ENCODE data around the gene LMO1. TPM values are rescaled to one million over a fixed set of nuclear protein-coding genes. Genes with fewer than 3 reads are reported as not detected.

LMO1 gene
- total and polyA plus RNA-seq, 2 of the 8 experiments (the other 6 are each of a cell fraction or from before 2014, with no cell fraction given) = 0.17 TPM; not detected in 1

GRCh38 chr11:8217136-8217535 lies 46.5 kb downstream of the LMO1 start:
- Histone ChIP-seq H3K56ac (replicated peaks; ENCODE audit: insufficient read length, low read depth, low read length) (no peak overlapping the region), H4K8ac (ENCODE audit: extremely low read depth, insufficient read depth, low read length) (no peak overlapping the region), H2BK120ac (replicated peaks; ENCODE audit: low read depth, low read length) (no peak overlapping the region), H2BK5ac (ENCODE audit: low read depth, low read length) (no peak overlapping the region), H3K4ac (replicated peaks; ENCODE audit: insufficient read length, low read depth, low read length) (no peak overlapping the region), H4K20me1 (replicated peaks in 1 of 2; ENCODE audit: control insufficient read depth in 1 of 2, insufficient read depth in 2 of 2, low read length in 2 of 2) (no peaks in the 10 kb centered on the region), H3K4me2 (ENCODE audit: insufficient read depth in 1 of 2, low read depth in 2 of 2, low read length in 2 of 2) (no peak overlapping the region), H3K14ac (ENCODE audit: insufficient read length) (no peak overlapping the region), H3K9me3 (ENCODE audit: insufficient read depth in 2 of 2, low read depth in 1 of 2, low read length in 1 of 2) (no peaks in the 10 kb centered on the region), H3K23me2 (ENCODE audit: low read depth, low read length) (no peaks in the 10 kb centered on the region), H2BK20ac (ENCODE audit: low read length) (no peak overlapping the region), H2AFZ (ENCODE audit: low read length) (no peak overlapping the region), H3K27me3 (replicated peaks in 1 of 4; ENCODE audit: control insufficient read depth in 3 of 4, extremely low read depth in 1 of 4, insufficient read depth in 3 of 4, low read length in 3 of 4) (no peaks in the 10 kb centered on the region; a peak in 1 of 7 replicates), H3K36me3 (ENCODE audit: control insufficient read depth in 2 of 4, insufficient read depth in 4 of 4, low read length in 3 of 4) (no peaks in the 10 kb centered on the region), H3K4me1 (replicated peaks in 1 of 4; ENCODE audit: control insufficient read depth in 3 of 4, insufficient read depth in 4 of 4, low read length in 3 of 4) (no peaks in the 10 kb centered on the region; a peak in 1 of 7 replicates), H3K9ac (replicated peaks in 1 of 4; ENCODE audit: extremely low read depth in 1 of 4, low read depth in 3 of 4, low read length in 3 of 4) (no peak overlapping the region), H2BK12ac (ENCODE audit: low read depth, low read length) (no peak overlapping the region), H3K27ac (ENCODE audit: low read depth, low read length) (no peak overlapping the region), H3K23ac (ENCODE audit: insufficient read length) (no peak overlapping the region), H2BK15ac (ENCODE audit: low read length) (no peak overlapping the region), H3K79me1 (ENCODE audit: low read depth, low read length) (no peaks in the 10 kb centered on the region), H3K79me2 (ENCODE audit: control insufficient read depth in 1 of 2, insufficient read depth in 2 of 2, low read length in 2 of 2) (no peaks in the 10 kb centered on the region), H4K91ac (replicated peaks; ENCODE audit: insufficient read length, low read length) (no peak overlapping the region), H4K5ac (ENCODE audit: insufficient read length, low read depth, low read length) (no peak overlapping the region), H3K4me3 (ENCODE audit: extremely low read depth in 1 of 4, insufficient read depth in 2 of 4, low read depth in 3 of 4, low read length in 4 of 4) (no peak overlapping the region), H2AK5ac (ENCODE audit: low read depth, low read length) (no peak overlapping the region), H3K18ac (ENCODE audit: extremely low read depth, low read length) (no peak overlapping the region)
- POLR2A ChIA-PET (ENCODE audit: partially characterized antibody) = no interaction called here
- WGBS, 2 experiments (ENCODE audit: extremely low coverage in 1 of 2, insufficient coverage in 1 of 2, insufficient read length in 1 of 2, insufficient replicate concordance in 2 of 2, low coverage in 1 of 2, low lambda C conversion rate in 2 of 2, missing lambda C conversion rate in 1 of 2) = 85% methylated on average over 4 of the region's 4 CpGs; no CpG with 5 or more reads in 1 of the 2 experiments
- DNase-seq (ENCODE audit: low read depth in 1 of 2, low spot score in 2 of 2) = no peak
- FAIRE-seq = no peak
- CTCF ChIA-PET (ENCODE audit: partially characterized antibody) = interaction anchor here (0.7 to 21.8 kb wide), 10 partner anchors 8 to 360 kb away, joined by 3 to 342 read pairs (median 42); partner anchors contain the start of gene LMO1
- TF ChIP-seq HDAC6 (IDR thresholded peaks at IDR 0.05; ENCODE audit: low read depth, low read length) (no peak), BACH1 (IDR thresholded peaks at IDR 0.05; ENCODE audit: low read length) (no peak), EZH2 (IDR thresholded peaks at IDR 0.05; ENCODE audit: low read depth, low read length, severe bottlenecking) (no peak), PHF8 (conservative IDR thresholded peaks at IDR 0.05; ENCODE audit: low read depth, low read length) (no peak), CREB1 (IDR thresholded peaks at IDR 0.05) (no peak), CHD2 (IDR thresholded peaks at IDR 0.05; ENCODE audit: low read length) (no peak), HDAC2 (IDR thresholded peaks at IDR 0.05; ENCODE audit: borderline replicate concordance in 1 of 2, low read depth in 2 of 2, low read length in 2 of 2) (no peak), CHD1 (IDR thresholded peaks at IDR 0.05; ENCODE audit: low read depth, low read length) (no peak), SIN3A (conservative IDR thresholded peaks at IDR 0.05 in 1 of 2, IDR thresholded peaks at IDR 0.05 in 1 of 2; ENCODE audit: low read depth in 1 of 2, low read length in 2 of 2) (no peak), YY1 (IDR thresholded peaks at IDR 0.05; ENCODE audit: low read depth, low read length) (no peak), BCL11A (IDR thresholded peaks at IDR 0.05; ENCODE audit: low read depth in 2 of 2, low read length in 2 of 2) (no peak), MAFK (IDR thresholded peaks at IDR 0.05; ENCODE audit: low read depth, low read length) (no peak), KDM1A (IDR thresholded peaks at IDR 0.05; ENCODE audit: borderline replicate concordance, low read length) (no peak), KDM4A (IDR thresholded peaks at IDR 0.05; ENCODE audit: low read depth, low read length, severe bottlenecking) (no peak), TBP (IDR thresholded peaks at IDR 0.05; ENCODE audit: low read depth, low read length) (no peak)
